DMS153 treated with DMSO at 0.1 percent for 48 hours (cell line): Measurements from ENCODE around the gene OR2T33.
"Not testable (repeated sequence)": the region's sequence is repeated elsewhere in the genome, so short reads cannot be mapped to it uniquely, and the experiment has no call there.

Experiments used
- DNase-seq: peaks from one replicate; lab custom pipeline; 2025; ENCODE audit not compliant: unreplicated experiment; lab: John Stamatoyannopoulos, UW

The OR2T33 gene

GRCh38 chr1:248277876-248278275 lies at the start of gene OR2T33:
Gene OR2T33, minus strand, starts transcription at chr1:248277976. Its CDS starts 4,162 bp downstream, at chr1:248273814.
- no peak for DNase-seq

- no peak for DNase-seq
These were observed 46.7 kb upstream of the OR2T33 start, which contains the start of gene OR2M7 for GRCh38 chr1:248324468-248324867. Gene OR2M7, minus strand, starts transcription at chr1:248324568. Its CDS starts 0 bp downstream, at chr1:248324568.

- no peak for DNase-seq
These were observed 39.0 kb upstream of the OR2T33 start for GRCh38 chr1:248316796-248317195.

- DNase-seq: not testable (repeated sequence)
These were observed 29.0 kb upstream of the OR2T33 start for GRCh38 chr1:248306740-248307139.

- no peak for DNase-seq
These were observed 28.3 kb upstream of the OR2T33 start for GRCh38 chr1:248306103-248306502.

- DNase-seq: not testable (repeated sequence)
These were observed 27.9 kb upstream of the OR2T33 start for GRCh38 chr1:248305672-248306071.

- no peak for DNase-seq
These were observed 25.5 kb upstream of the OR2T33 start, which contains the start of gene OR2T12 for GRCh38 chr1:248303324-248303723. Gene OR2T12, minus strand, starts transcription at chr1:248303424. Its CDS starts 7,846 bp downstream, at chr1:248295578.

GRCh38 chr1:248288391-248288790 lies 10.6 kb upstream of the OR2T33 start:
- no peak for DNase-seq

- DNase-seq: not testable (repeated sequence)
These were observed 4.6 kb downstream of the OR2T33 start for GRCh38 chr1:248273225-248273624.

- DNase-seq: no peak
These were observed 9.6 kb downstream of the OR2T33 start for GRCh38 chr1:248268178-248268577.

- DNase-seq: not testable (repeated sequence)
These were observed 18.5 kb downstream of the OR2T33 start for GRCh38 chr1:248259309-248259708.

- peak; percentile 71 for DNase-seq
These were observed 34.6 kb downstream of the OR2T33 start for GRCh38 chr1:248243204-248243603.

GRCh38 chr1:248239478-248239877 lies 38.3 kb downstream of the OR2T33 start:
- no peak for DNase-seq

- no peak for DNase-seq
These were observed 46.7 kb downstream of the OR2T33 start, which contains the start of gene OR2M4 for GRCh38 chr1:248231117-248231516. Gene OR2M4, plus strand, starts transcription at chr1:248231417. Its CDS starts 7,512 bp downstream, at chr1:248238929.

GRCh38 chr1:248229360-248229908 lies 48.3 kb downstream of the OR2T33 start:
- no peak for DNase-seq

GRCh38 chr1:248225537-248225936 lies 52.2 kb downstream of the OR2T33 start:
- DNase-seq: no peak
